Muscle of leg (tissue), 11 donors: ENCODE data around the gene GLP1R. TPM values are rescaled to one million over a fixed set of nuclear protein-coding genes. Genes with fewer than 3 reads are reported as not detected.
A peak's percentile ranks its signal among the peaks of the same experiment; 100 is the strongest.

Experiments used
- DNase-seq: peaks from one replicate; pipeline ENCODE4 v3.0.0; 2013
- H3K27ac ChIP-seq: one replicate; pipeline ENCODE4 v1.5.1; 2013; ENCODE audit warnings: mild to moderate bottlenecking, low read length, control low read depth
- H3K27me3 ChIP-seq: one replicate; pipeline ENCODE4 v1.6.1; 2013; ENCODE audit warnings: low read length; ENCODE audit not compliant: control insufficient read depth, insufficient read depth
- H3K36me3 ChIP-seq: one replicate; pipeline ENCODE4 v1.6.1; 2013; ENCODE audit warnings: low read length; ENCODE audit not compliant: control insufficient read depth, insufficient read depth
- H3K4me1 ChIP-seq: one replicate; pipeline ENCODE4 v1.6.1; 2013; ENCODE audit warnings: low read length; ENCODE audit not compliant: control insufficient read depth, insufficient read depth
- H3K4me3 ChIP-seq: one replicate; pipeline ENCODE4 v1.5.1; 2013; ENCODE audit warnings: low read length, control low read depth
- H3K9me3 ChIP-seq: replicated peaks from 2 replicates; pipeline ENCODE4 v1.6.1; 2013; ENCODE audit warnings: low read depth, low read length; ENCODE audit not compliant: control insufficient read depth
- WGBS: methylation state at CpG from one replicate; pipeline ENCODE4 v1.1.5; 2013; ENCODE audit warnings: missing lambda C conversion rate; ENCODE audit not compliant: insufficient coverage; 5-methylcytosine and 5-hydroxymethylcytosine counted together
- polyA plus RNA-seq, 8 donors: library from polyadenylated mRNA; unstranded; fragments of 120-200 nt; gene quantifications; one replicate each; pipeline versions ENCODE4 v1.2.1 to v1.2.3, GENCODE V29; 2013; ENCODE audit warnings: inconsistent platforms in 1 of 8, low replicate concordance in 1 of 8; ENCODE audit not compliant: insufficient read length in 8 of 8, insufficient read depth in 1 of 8
- total RNA-seq: library from RNA; stranded (reverse); fragments of 120-200 nt; gene quantifications from one replicate; pipeline ENCODE4 v1.2.4, GENCODE V29; 2013

GLP1R gene
- total and polyA plus RNA-seq, 9 donors: under 0.01 to 0.08 (median 0.05) TPM; not detected in 5

GRCh38 chr6:39100358-39100757 is 51.8 kb downstream of the GLP1R start:
- no peaks in the 10 kb centered on the region for H3K9me3 ChIP-seq
- DNase-seq: no peak
- no peak overlapping the region for H3K4me3 ChIP-seq
- WGBS: 29% methylated on average over 2 of the region's 3 CpGs
- H3K36me3 ChIP-seq: peaks cover 7% of the 10 kb centered on the region
- no peak overlapping the region for H3K27ac ChIP-seq
- H3K27me3 ChIP-seq: no peaks in the 10 kb centered on the region
- no peaks in the 10 kb centered on the region for H3K4me1 ChIP-seq

DNA sequence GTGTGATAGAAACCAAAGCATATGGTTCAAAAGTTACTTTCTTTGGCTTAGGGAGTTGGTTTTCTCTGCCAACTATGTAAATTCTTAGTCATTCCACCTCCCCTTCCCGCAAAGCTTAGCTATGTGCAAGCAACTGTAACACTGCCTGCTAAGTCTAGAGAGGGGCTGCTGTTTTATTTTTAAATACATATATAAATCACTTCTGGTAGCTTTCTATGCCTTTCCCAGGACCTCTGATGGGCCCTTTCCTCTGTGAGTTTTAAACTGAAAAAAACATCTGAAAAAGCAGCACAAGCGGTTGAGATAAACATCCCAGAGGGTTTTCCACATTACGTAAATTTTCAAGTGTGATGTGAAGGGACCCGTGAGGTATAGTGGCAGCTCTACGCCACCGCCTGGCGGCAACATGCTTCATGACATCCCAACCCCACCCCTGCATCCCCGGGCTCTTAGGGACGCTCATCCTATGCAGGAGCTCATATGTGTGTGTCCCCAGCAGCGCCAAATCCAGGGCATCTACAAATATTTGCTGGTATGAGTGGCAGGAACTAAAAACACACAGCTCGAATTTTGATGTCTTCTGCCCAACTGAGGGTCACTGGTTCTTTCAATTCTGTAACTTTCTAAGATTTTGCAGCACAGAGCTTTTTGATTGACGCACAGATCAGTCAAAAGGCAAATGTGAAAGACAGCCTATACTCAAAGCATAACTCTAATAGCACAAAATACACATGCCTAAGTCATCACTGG is 53.7 kb downstream of the GLP1R start:
- H3K4me1 ChIP-seq: no peaks in the 10 kb centered on the region
- DNase-seq: peak; percentile 83

DNA sequence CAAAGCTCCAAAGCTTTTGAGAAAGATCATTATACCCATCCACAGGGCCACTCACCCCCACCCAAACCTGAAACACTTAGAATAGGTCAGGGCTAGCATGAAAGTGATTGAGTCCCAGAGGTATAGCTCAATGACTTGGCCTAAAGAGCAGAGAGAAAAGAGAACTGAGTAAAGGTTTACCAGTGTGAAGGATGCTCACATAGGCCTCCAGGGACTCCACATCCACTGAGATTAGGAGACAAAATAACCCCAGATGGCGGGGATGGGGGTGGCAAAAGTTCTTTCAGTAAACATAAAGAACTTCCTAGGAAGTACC is 54.2 kb downstream of the GLP1R start:
- Histone ChIP-seq H3K4me1 (no peaks in the 10 kb centered on the region), H3K27me3 (no peaks in the 10 kb centered on the region), H3K36me3 (peaks cover 10% of the 10 kb centered on the region), H3K27ac (no peak overlapping the region), H3K9me3 (no peaks in the 10 kb centered on the region), H3K4me3 (no peak overlapping the region)
- no peak for DNase-seq
- no CpG with 5 or more reads among the region's 1 CpG for WGBS

More for the DNA sequence above, 53.7 kb downstream of the GLP1R start:
- no peaks in the 10 kb centered on the region for H3K27me3 ChIP-seq
- WGBS: 43% methylated on average over 3 of the region's 12 CpGs
- no peak overlapping the region for H3K4me3 ChIP-seq
- H3K36me3 ChIP-seq: peaks cover 10% of the 10 kb centered on the region
- H3K27ac ChIP-seq: peak overlapping the region; percentile 20
- no peaks in the 10 kb centered on the region for H3K9me3 ChIP-seq

GRCh38 chr6:39104528-39104927 is 55.9 kb downstream of the GLP1R start:
- WGBS: 80% methylated on average over 1 of the region's 4 CpGs
- Histone ChIP-seq H3K27me3 (no peaks in the 10 kb centered on the region), H3K9me3 (no peaks in the 10 kb centered on the region), H3K4me1 (no peaks in the 10 kb centered on the region), H3K36me3 (peaks cover 22% of the 10 kb centered on the region), H3K4me3 (no peak overlapping the region), H3K27ac (no peak overlapping the region)
- DNase-seq: no peak

- H3K36me3 ChIP-seq: peaks cover 29% of the 10 kb centered on the region
- no peak for DNase-seq
- WGBS: 68% methylated on average over 3 of the region's 4 CpGs
- no peaks in the 10 kb centered on the region for H3K27me3 ChIP-seq
- H3K9me3 ChIP-seq: no peaks in the 10 kb centered on the region
- H3K27ac ChIP-seq: no peak overlapping the region
- no peak overlapping the region for H3K4me3 ChIP-seq
- H3K4me1 ChIP-seq: no peaks in the 10 kb centered on the region
These were observed 58.5 kb downstream of the GLP1R start for GRCh38 chr6:39107034-39107433.

GRCh38 chr6:39107641-39108040 is 59.1 kb downstream of the GLP1R start:
- Histone ChIP-seq H3K27me3 (no peaks in the 10 kb centered on the region), H3K27ac (no peak overlapping the region), H3K4me1 (no peaks in the 10 kb centered on the region), H3K36me3 (peaks cover 29% of the 10 kb centered on the region), H3K4me3 (no peak overlapping the region), H3K9me3 (no peaks in the 10 kb centered on the region)
- WGBS: 28% methylated on average over 2 of the region's 2 CpGs
- DNase-seq: no peak

DNA sequence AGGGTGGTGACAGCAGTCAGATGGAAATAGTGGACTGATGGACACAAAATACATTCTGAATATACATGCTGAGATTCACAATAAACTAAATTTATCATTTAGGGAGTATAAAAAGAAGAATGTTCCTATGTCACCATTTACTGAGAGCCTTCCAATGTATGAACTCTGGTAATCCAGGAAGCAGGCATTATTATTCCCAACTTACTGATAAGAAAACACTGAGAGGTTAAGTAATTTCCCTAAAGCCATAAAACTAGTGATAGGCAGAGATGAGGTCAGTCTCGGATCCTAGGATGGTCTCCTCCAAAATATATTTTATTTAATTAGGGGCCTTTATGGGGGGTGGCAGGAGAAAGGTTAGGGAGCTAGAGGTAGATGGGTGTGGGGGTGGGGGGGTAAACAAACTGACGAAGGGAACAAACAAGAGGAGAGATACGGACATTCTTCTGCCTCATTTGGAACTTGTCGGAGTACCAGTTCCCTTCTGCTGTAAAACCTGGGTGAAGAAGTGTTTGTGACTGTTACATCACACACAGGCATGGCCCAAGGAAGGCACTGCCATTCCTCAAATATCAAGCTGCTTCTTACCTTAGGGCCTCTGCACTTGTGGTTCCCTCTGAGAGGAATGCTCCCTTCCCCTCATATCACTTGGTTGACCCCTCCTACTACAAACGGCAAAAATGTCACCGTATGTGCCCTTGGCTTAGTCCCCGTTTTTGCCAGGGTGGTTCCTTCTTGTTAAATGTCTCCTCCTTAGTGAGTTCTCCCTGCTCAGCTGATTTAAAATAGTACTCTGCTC is 59.7 kb downstream of the GLP1R start:
- Histone ChIP-seq H3K4me3 (no peak overlapping the region), H3K36me3 (peaks cover 29% of the 10 kb centered on the region), H3K27ac (no peak overlapping the region), H3K27me3 (no peaks in the 10 kb centered on the region), H3K4me1 (no peaks in the 10 kb centered on the region), H3K9me3 (no peaks in the 10 kb centered on the region)
- 77% methylated on average over 6 of the region's 7 CpGs for whole genome bisulfite sequencing
- DNase-seq: no peak

DNA sequence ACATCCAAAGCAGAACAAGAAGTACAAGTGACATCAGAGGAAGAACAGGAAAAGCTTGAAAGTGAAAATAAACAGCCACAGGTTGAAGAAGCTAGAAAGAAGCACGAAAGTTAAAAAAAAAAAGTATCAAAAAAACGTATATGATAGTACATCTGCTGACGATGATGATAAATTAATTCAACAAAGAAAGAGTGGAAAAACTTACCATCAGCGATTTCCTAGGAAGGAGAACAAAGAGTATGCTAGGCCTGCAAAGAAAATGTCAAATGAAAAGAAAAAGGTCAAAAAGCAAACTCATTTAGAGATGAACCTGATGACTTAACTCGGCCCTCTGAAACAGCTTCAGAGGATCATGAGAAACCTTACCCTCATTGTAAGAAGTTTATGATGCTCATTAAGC is 62.7 kb downstream of the GLP1R start:
- H3K4me1 ChIP-seq: peaks cover 8% of the 10 kb centered on the region
- no peak overlapping the region for H3K4me3 ChIP-seq
- no peak overlapping the region for H3K27ac ChIP-seq
- WGBS: no CpG with 5 or more reads among the region's 5 CpGs
- DNase-seq: no peak
- peaks cover 20% of the 10 kb centered on the region for H3K36me3 ChIP-seq
- no peaks in the 10 kb centered on the region for H3K9me3 ChIP-seq
- H3K27me3 ChIP-seq: no peaks in the 10 kb centered on the region

DNA sequence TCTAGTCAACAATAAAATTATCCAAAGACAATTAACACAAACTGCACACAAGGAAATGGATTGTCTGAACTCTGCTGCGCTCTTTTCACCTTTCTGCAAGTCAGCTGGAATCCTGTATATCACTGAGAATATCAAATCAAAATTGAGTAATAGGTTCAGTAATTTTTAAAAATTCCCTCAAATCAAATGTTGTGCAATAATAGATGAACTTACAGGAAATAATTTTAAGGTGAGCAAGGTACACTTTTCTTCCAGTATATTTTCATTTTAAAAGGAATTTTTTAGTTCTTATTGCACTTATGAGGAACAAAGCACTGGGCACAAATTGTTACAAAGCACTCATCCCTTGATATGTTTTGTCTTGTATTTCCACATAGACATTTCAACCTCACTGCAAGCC is 65.2 kb downstream of the GLP1R start:
- H3K4me3 ChIP-seq: no peak overlapping the region
- H3K27ac ChIP-seq: no peak overlapping the region
- peaks cover 2% of the 10 kb centered on the region for H3K27me3 ChIP-seq
- peaks cover 13% of the 10 kb centered on the region for H3K36me3 ChIP-seq
- no peak for DNase-seq
- WGBS: no CpG with 5 or more reads among the region's 1 CpG
- H3K4me1 ChIP-seq: peaks cover 8% of the 10 kb centered on the region
- H3K9me3 ChIP-seq: no peaks in the 10 kb centered on the region

- 3% methylated on average over 8 of the region's 11 CpGs for WGBS
- Histone ChIP-seq H3K27ac (peak overlapping the region; percentile 96), H3K27me3 (peaks cover 2% of the 10 kb centered on the region), H3K4me1 (peaks cover 8% of the 10 kb centered on the region), H3K36me3 (peaks cover 9% of the 10 kb centered on the region), H3K9me3 (no peaks in the 10 kb centered on the region), H3K4me3 (peak overlapping the region; percentile 88)
- DNase-seq: no peak
These were observed 65.8 kb downstream of the GLP1R start for GRCh38 chr6:39114388-39114703.
